VCaP (cell line): ENCODE data around the gene NPHP1.
A peak's percentile ranks its signal among the peaks of the same experiment; 100 is the strongest.

Experiments used
- H3K27ac ChIP-seq: fragments of 450-650 bp; 2 replicates; pipeline ENCODE4 v1.5.1; 2017
- TF ChIP-seq, protein P1 (sequence below): fragments of 450-650 bp; conservative IDR thresholded peaks from 2 replicates; pipeline ENCODE4 v1.5.1; 2017; ENCODE audit warnings: mild to moderate bottlenecking, moderate library complexity

NPHP1 gene

DNA sequence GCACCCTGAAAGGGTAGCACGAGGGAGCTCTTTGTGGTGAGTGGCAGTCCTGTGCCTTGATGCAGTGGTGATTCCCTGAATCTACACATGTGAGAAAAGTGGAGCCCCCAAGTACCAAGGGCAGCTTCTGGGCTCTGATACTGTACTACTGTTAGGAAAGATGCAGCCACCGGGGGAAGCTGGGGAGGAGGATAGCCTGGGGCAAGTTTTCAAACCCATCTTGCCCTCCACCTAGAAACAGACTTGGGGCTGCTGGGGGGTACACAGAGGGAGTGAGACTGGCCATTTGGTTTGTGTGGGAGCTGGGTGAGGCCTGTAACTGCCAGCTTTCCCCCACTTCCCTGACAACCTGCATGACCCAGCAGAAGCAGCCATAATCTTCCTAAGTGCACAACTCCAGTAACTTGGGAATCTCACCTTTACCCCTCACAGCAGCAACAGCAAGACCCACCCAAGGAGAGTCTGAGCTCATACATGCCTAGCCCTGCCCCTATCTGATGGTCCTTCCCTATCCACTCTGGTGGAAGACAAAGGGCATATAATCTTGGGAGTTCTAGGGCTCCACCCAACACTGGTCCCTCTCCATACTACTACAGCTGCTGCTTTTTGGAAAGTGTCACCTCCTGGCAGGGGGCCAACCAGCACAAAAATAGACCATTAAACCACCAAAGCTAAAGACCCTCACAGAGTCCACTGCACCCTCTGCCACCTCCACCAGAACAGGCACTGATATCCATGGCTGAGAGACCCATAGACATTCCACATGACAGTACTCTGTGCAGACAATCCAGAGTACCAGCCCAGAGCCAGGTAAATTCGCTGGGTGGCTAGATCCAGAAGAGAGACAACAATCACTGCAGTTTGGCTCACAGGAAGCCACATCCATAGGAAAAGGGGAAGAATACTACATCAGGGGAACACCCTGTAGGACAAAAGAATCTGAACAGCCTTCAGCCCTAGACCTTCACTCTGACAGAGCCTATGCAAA, 97.4 kb downstream of the NPHP1 start:
- TF ChIP-seq, protein P1, sequence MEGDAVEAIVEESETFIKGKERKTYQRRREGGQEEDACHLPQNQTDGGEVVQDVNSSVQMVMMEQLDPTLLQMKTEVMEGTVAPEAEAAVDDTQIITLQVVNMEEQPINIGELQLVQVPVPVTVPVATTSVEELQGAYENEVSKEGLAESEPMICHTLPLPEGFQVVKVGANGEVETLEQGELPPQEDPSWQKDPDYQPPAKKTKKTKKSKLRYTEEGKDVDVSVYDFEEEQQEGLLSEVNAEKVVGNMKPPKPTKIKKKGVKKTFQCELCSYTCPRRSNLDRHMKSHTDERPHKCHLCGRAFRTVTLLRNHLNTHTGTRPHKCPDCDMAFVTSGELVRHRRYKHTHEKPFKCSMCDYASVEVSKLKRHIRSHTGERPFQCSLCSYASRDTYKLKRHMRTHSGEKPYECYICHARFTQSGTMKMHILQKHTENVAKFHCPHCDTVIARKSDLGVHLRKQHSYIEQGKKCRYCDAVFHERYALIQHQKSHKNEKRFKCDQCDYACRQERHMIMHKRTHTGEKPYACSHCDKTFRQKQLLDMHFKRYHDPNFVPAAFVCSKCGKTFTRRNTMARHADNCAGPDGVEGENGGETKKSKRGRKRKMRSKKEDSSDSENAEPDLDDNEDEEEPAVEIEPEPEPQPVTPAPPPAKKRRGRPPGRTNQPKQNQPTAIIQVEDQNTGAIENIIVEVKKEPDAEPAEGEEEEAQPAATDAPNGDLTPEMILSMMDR, result no peak
- peak overlapping the region; percentile 75 for H3K27ac ChIP-seq

DNA sequence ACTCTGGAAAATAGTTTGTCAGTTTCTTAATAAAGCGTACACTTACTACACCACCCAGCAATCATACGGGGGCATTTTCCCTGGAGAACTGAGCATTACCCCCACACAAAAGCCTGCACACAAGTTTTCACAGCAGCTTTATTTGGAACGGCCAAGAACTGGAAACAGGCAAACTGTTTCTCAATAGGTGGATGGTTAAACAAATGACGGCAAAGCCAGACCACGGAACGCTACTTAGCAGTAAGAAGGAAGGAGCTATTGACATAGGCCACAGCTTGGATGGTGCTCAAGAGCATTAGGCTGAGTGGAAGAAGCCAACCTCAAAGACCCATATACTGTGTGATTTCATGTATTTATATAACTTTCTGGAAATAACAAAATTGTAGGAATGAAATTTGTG, 98.2 kb downstream of the NPHP1 start:
- TF ChIP-seq, protein P1, result no peak

DNA sequence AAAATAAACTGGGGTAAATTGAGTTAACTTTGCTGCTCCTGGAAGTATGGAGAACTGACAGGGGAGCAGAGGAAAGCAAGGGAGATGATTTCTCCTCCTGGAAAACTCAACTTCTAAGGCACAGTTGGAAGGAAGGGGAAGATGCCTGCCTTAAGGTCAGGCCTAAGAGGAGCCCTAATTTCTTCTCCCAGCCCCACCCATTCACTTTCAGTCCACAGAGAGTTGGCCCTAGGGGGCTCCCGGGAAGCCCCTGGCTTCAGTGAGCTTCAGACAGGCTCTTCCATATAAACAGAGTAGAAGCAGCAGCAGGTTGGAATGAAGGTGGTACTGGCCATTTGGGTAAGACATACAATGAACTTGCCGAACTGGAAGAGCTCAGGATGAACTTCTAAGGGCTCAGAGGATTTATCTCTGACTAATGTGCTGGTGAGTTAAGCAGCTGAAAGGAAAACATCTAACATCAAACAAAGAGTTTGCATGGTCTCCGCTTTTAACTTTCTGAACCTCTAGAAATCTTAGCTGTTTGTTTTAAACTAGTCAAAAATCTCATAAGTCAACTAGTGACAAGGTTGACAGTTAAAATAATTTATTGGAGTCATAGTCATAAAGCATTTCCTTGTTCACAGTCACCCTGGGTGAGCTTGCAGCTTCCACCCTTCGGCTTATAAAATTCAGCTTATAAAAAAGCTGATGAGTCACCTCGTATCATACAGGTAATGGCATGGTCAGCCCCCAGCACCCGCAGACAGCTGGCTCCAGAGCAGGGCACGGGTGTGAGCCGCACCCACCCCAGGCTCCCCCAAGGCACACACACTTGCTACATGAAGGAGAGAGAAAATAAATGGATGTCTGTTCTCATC, 99.0 kb downstream of the NPHP1 start:
- H3K27ac ChIP-seq, result peak overlapping the region; percentile 75
- TF ChIP-seq, protein P1, result no peak

More for the DNA sequence above, 98.2 kb downstream of the NPHP1 start:
- H3K27ac ChIP-seq, result peak overlapping the region; percentile 75

DNA sequence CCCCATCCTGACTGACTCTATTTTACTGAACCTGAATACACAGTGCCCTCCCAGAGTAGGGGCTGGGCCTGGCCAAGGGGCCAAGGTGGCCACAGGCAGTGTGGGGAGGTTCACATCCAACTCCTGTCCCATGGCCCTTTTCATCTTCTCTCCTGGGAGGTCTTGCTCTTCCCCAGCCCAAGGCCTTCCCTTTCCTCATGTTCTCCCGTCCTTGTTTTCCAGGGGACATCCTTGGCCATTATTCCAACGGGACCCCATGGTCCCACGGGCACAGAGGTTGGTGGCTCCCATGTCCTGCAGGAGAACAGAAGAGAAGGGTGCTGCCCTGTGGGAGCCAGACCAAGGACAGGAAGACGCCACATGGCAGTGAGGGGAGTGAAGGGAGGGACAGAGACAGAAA, 99.6 kb downstream of the NPHP1 start:
- peak overlapping the region; percentile 75 for H3K27ac ChIP-seq
- TF ChIP-seq, protein P1, result no peak

DNA sequence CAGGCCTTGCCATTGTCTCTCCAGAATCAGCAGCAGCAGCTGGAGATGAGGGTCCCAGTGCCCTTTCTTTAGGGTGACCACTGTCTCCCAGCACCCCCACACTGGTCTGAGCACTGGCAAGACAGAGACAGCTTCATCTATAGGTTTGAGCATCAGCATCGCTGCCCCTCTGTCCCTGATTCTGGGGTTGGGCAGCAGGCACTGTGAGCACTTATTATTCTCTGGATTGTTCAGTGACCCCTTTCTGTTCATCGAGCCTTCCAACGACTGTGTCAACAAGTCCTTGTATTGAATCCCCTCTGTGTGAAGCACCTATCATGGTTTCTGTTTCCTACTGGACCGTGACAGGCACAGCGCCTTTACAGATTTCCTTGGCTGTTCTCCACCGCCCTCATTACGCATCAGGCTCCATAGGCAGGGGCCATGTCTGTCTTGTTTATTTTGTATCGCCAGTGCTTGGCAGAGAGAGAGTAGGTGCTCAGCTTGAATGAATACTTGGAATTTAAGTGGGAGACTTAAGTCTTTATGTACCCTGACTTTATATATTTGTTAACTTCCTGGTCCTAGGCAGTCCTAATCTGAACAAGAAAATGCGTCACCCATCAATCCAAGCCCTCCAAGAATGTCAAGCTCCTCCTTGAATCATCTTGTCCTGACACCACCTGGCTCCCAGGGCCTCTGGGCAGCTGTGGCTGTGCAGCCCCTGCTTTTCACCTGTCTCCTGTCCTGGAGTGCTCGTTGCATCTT, 100.6 kb downstream of the NPHP1 start:
- TF ChIP-seq, protein P1, result no peak
- peak overlapping the region; percentile 75; the same call in 1 of the 2 replicates for H3K27ac ChIP-seq

DNA sequence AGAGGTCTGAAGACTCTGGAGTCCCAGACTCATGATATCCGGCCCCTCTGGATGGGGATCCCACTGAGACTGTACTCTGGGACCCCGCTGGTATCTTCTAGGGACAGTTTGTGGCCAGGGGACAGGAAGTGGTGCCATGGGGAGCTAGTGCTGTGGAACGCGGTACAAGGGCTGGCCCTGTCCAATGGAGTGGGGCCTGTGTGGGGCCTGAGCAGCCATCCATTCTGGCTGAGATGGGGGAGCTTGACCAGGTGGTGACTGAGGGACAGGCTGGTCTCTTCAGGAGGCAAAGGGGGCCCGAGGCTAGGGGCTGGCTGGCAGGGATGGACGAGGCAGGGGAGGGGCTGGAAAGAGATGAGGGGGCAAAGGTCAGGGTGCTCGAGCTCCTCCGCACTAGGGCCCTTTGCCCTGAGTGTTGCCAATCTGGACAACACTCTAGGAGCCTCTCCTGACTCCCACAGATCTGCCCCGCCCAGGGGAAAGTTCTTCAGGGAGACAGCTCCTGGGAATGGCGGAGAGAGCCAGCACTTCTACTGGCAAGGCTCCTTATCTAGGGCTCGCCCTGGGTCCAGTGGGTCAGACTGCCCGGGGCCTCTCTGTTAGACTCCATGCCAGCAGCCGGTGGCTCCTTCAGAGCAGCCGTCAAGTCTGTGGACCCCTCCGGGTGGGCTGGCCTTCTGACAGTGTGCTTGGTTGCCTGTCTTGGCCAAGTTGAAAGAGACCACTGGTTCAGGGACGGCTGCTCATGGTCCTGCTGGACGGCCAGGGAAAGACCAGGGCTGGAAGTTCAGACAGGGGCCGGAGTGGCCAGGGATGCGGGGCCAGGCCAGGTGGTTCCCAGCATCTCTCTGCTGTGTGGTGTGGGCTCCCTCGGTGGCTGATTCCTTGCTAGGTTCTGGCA, 101.5 kb downstream of the NPHP1 start:
- TF ChIP-seq, protein P1, result no peak
- no peak overlapping the region for H3K27ac ChIP-seq
